GM23338 (cell line): ENCODE data around the gene TCFL5. TPM values are rescaled to one million over a fixed set of nuclear protein-coding genes. Genes with fewer than 3 reads are reported as not detected.

Source experiments
- ATAC-seq: fragments of 200-7000 bp; cut with Tn5 transposase; 3 replicates; pipeline ENCODE4 v1.9.1; 2020
- DNase-seq: peaks from one replicate; pipeline ENCODE4 v3.0.0-alpha.2; 2015; ENCODE audit warnings: low spot score
- H2AFZ ChIP-seq: fragments of 200-600 bp; sonication (generic); 2 replicates; pipeline ENCODE4 v1.8.0; 2016; ENCODE audit warnings: antibody characterized with exemption, mild to moderate bottlenecking, moderate library complexity
- H3F3A ChIP-seq: fragments of 200-600 bp; sonication (generic); replicated peaks from 2 replicates; pipeline ENCODE4 v1.8.0; 2017; ENCODE audit warnings: antibody characterized with exemption, mixed run types, low read depth
- H3K27ac ChIP-seq: fragments of 200-600 bp; sonication (generic); 2 replicates; pipeline ENCODE4 v1.6.1; 2016; ENCODE audit warnings: low read depth
- H3K27me3 ChIP-seq: fragments of 200-600 bp; sonication (generic); 2 replicates; pipeline ENCODE4 v1.8.0; 2016; ENCODE audit warnings: mild to moderate bottlenecking, mixed run types, moderate library complexity; ENCODE audit not compliant: insufficient read depth
- H3K36me3 ChIP-seq: fragments of 200-600 bp; sonication (generic); 2 replicates; pipeline ENCODE4 v1.8.0; 2016; ENCODE audit warnings: mild to moderate bottlenecking; ENCODE audit not compliant: insufficient read depth
- H3K4me1 ChIP-seq: fragments of 200-600 bp; sonication (generic); 2 replicates; pipeline ENCODE4 v1.8.0; 2016; ENCODE audit warnings: mild to moderate bottlenecking, moderate library complexity; ENCODE audit not compliant: insufficient read depth
- H3K4me2 ChIP-seq: fragments of 200-600 bp; sonication (generic); 2 replicates; pipeline ENCODE4 v1.7.1; 2017; ENCODE audit warnings: mixed run types
- H3K4me3 ChIP-seq: fragments of 200-600 bp; sonication (generic); 2 replicates; pipeline ENCODE4 v1.6.1; 2016; ENCODE audit warnings: mixed run types
- H3K79me2 ChIP-seq: fragments of 200-600 bp; sonication (generic); replicated peaks from 2 replicates; pipeline ENCODE4 v1.8.0; 2017; ENCODE audit warnings: mild to moderate bottlenecking; ENCODE audit not compliant: insufficient read depth
- H3K9me2 ChIP-seq: fragments of 200-600 bp; sonication (generic); 2 replicates; pipeline ENCODE4 v1.8.0; 2017; ENCODE audit not compliant: insufficient read depth
- H4K20me1 ChIP-seq: fragments of 200-600 bp; sonication (generic); replicated peaks from 2 replicates; pipeline ENCODE4 v1.8.0; 2017; ENCODE audit warnings: mild to moderate bottlenecking; ENCODE audit not compliant: insufficient read depth
- H3K27ac Mint-ChIP-seq: 2 replicates; pipeline ENCODE4 v1.8.0; 2020; ENCODE audit warnings: inconsistent platforms, mild to moderate bottlenecking, moderate library complexity, mixed read lengths
- H3K27me3 Mint-ChIP-seq: 3 replicates; pipeline ENCODE4 v1.8.0; 2022; ENCODE audit warnings: low read depth, mild to moderate bottlenecking, moderate library complexity, mixed read lengths, inconsistent platforms; ENCODE audit not compliant: insufficient read depth, poor library complexity
- H3K36me3 Mint-ChIP-seq: 3 replicates; pipeline ENCODE4 v1.8.0; 2021; ENCODE audit warnings: low read depth, mild to moderate bottlenecking, inconsistent platforms, moderate library complexity, mixed read lengths
- H3K4me1 Mint-ChIP-seq: 3 replicates; pipeline ENCODE4 v1.8.0; 2020; ENCODE audit warnings: mild to moderate bottlenecking, inconsistent platforms, mixed read lengths
- H3K4me3 Mint-ChIP-seq: 3 replicates; pipeline ENCODE4 v1.8.0; 2021; ENCODE audit warnings: moderate library complexity, mild to moderate bottlenecking, inconsistent platforms, mixed read lengths
- H3K9me3 Mint-ChIP-seq: 3 replicates; pipeline ENCODE4 v1.8.0; 2020; ENCODE audit warnings: moderate library complexity, mild to moderate bottlenecking, inconsistent platforms, mixed read lengths
- CREB1 ChIP-seq: fragments of 250-450 bp; sonication (Bioruptor Pico); IDR thresholded peaks from 2 replicates; pipeline ENCODE4 v1.5.0; 2020; ENCODE audit warnings: low read depth, mild to moderate bottlenecking, moderate library complexity
- EZH2 ChIP-seq: fragments of 200-600 bp; sonication (generic); IDR thresholded peaks from one replicate; pipeline ENCODE4 v1.8.0; 2017; ENCODE audit warnings: antibody characterized with exemption, mild to moderate bottlenecking, low read depth; ENCODE audit not compliant: unreplicated experiment
- EZH2phosphoT487 ChIP-seq: fragments of 200-600 bp; sonication (generic); IDR thresholded peaks from one replicate; pipeline ENCODE4 v1.8.1; 2018; ENCODE audit warnings: antibody characterized with exemption; ENCODE audit not compliant: unreplicated experiment
- JUNB ChIP-seq: IDR thresholded peaks from one replicate; pipeline ENCODE4 v1.6.1; 2016; ENCODE audit warnings: antibody characterized with exemption; ENCODE audit not compliant: unreplicated experiment
- NANOG ChIP-seq: IDR thresholded peaks from 2 replicates; pipeline ENCODE4 v1.6.1; 2016; ENCODE audit warnings: antibody characterized with exemption, borderline replicate concordance
- POLR2AphosphoS5 ChIP-seq: IDR thresholded peaks from 2 replicates; pipeline ENCODE4 v1.6.1; 2016; ENCODE audit warnings: antibody characterized with exemption, low read depth
- REST ChIP-seq: IDR thresholded peaks from one replicate; pipeline ENCODE4 v1.6.1; 2018; ENCODE audit warnings: antibody characterized with exemption; ENCODE audit not compliant: unreplicated experiment
- STAT1 ChIP-seq: IDR thresholded peaks from one replicate; pipeline ENCODE4 v1.6.1; 2016; ENCODE audit warnings: antibody characterized with exemption; ENCODE audit not compliant: unreplicated experiment
- ZNF114 ChIP-seq: fragments of 250-450 bp; sonication (Bioruptor Pico); IDR thresholded peaks from 2 replicates; pipeline ENCODE4 v1.5.0; 2020; ENCODE audit warnings: mild to moderate bottlenecking, moderate library complexity
- ZNF331 ChIP-seq: fragments of 250-450 bp; sonication (Bioruptor Pico); IDR thresholded peaks from 2 replicates; pipeline ENCODE4 v1.5.0; 2020; ENCODE audit warnings: low read depth, mild to moderate bottlenecking, moderate library complexity
- polyA plus RNA-seq: library from polyadenylated mRNA; unstranded; fragments of >200 nt; fragmentation: Nextera tagmentation; extraction: Ambion mirVana; gene quantifications from 2 replicates; pipeline ENCODE4 v1.2.1, GENCODE V29; 2016
- total RNA-seq: library from RNA; depleted of rRNA; stranded (reverse); fragments of >200 nt; shearing (Covaris generic); gene quantifications from 2 replicates; pipeline ENCODE4 v1.2.3, GENCODE V29; 2014
- TF ChIP-seq, protein P1 (sequence below): IDR thresholded peaks from 2 replicates; pipeline ENCODE4 v1.6.1; 2016; ENCODE audit warnings: antibody characterized with exemption
- TF ChIP-seq, protein P2 (sequence below), 2 experiments: fragments of 200-600 bp in 1 of 2; sonication (generic) in 1 of 2; conservative IDR thresholded peaks; 2 replicates each; pipeline versions ENCODE4 v1.5.1 to v1.6.1; 2016 to 2017; ENCODE audit warnings: antibody characterized with exemption in 2 of 2, low read depth in 2 of 2, mild to moderate bottlenecking in 2 of 2, moderate library complexity in 1 of 2
- TF ChIP-seq, protein P3 (sequence below): fragments of 250-450 bp; sonication (Bioruptor Pico); IDR thresholded peaks from 2 replicates; pipeline ENCODE4 v1.5.0; 2020; ENCODE audit warnings: mild to moderate bottlenecking, moderate library complexity

Gene TCFL5
- total and polyA plus RNA-seq, 2 experiments from 2014 or later, result 5.8 to 19.3 TPM

DNA sequence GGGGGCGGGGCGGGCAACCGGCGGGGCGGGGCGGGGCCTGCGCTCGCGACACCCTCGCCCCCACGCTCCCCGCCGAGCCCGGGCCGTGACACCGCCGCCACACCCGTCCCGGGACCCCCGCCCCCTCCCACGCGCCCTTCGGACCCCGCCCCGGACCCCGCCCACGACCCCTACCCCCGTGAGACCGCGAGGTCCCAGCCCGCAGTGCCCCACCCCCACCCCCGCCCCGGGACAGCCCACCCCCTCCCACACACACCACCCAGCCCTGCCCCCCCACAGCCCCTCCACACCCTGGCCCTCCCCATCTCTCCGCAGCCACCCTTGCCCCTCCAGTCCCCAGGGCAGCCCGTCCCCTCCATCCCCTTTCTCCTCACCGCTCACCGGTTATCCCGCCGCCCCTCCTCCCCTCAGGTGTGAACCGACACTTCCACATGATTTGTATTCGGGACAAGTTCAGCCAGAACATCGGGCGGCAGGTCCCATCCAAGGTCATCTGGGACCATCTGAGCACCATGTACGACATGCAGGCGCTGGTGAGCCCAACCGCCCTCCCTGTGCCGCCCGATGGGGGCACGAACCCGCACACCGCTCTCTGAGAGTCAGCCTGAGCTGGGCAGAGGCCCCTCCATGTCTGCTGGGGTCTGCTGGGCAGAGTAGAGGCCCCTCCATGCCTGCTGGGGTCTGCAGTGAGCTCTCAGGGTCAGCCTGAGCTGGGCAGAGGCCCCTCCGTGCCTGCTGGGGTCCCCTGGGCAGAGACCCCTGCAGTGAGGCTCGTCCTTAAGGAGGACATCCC is 64.7 kb downstream of the TCFL5 start:
- Histone ChIP-seq H4K20me1 (peaks cover 3% of the 10 kb centered on the region), H3K4me3 (peak overlapping the region; percentile 67), H3K36me3 (peaks cover 7% of the 10 kb centered on the region; the same call in 1 of the 2 replicates), H3K27ac (no peak overlapping the region), H3K27me3 (peaks cover 17% of the 10 kb centered on the region), H3K9me2 (no peaks in the 10 kb centered on the region), H2AFZ (no peak overlapping the region), H3K79me2 (no peaks in the 10 kb centered on the region), H3K4me2 (peak overlapping the region; percentile 75), H3K4me1 (peaks cover 7% of the 10 kb centered on the region; the same call in 1 of the 2 replicates), H3F3A (peaks cover 9% of the 10 kb centered on the region; the same call in 1 of the 2 replicates)
- Mint-ChIP-seq H3K4me3 (peak overlapping the region; percentile 76), H3K27ac (no peak overlapping the region), H3K4me1 (peaks cover 5% of the 10 kb centered on the region), H3K9me3 (no peaks in the 10 kb centered on the region), H3K36me3 (peaks cover 30% of the 10 kb centered on the region), H3K27me3 (peaks cover 35% of the 10 kb centered on the region)
- DNase-seq (peak; percentile 63), ATAC-seq (no peak)
- TF ChIP-seq, protein P1, sequence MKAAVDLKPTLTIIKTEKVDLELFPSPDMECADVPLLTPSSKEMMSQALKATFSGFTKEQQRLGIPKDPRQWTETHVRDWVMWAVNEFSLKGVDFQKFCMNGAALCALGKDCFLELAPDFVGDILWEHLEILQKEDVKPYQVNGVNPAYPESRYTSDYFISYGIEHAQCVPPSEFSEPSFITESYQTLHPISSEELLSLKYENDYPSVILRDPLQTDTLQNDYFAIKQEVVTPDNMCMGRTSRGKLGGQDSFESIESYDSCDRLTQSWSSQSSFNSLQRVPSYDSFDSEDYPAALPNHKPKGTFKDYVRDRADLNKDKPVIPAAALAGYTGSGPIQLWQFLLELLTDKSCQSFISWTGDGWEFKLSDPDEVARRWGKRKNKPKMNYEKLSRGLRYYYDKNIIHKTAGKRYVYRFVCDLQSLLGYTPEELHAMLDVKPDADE, result no peak
- no peak for TF ChIP-seq POLR2AphosphoS5
- no peak for TF ChIP-seq REST
- TF ChIP-seq EZH2, result no peak
- TF ChIP-seq JUNB, result no peak
- TF ChIP-seq, protein P2, sequence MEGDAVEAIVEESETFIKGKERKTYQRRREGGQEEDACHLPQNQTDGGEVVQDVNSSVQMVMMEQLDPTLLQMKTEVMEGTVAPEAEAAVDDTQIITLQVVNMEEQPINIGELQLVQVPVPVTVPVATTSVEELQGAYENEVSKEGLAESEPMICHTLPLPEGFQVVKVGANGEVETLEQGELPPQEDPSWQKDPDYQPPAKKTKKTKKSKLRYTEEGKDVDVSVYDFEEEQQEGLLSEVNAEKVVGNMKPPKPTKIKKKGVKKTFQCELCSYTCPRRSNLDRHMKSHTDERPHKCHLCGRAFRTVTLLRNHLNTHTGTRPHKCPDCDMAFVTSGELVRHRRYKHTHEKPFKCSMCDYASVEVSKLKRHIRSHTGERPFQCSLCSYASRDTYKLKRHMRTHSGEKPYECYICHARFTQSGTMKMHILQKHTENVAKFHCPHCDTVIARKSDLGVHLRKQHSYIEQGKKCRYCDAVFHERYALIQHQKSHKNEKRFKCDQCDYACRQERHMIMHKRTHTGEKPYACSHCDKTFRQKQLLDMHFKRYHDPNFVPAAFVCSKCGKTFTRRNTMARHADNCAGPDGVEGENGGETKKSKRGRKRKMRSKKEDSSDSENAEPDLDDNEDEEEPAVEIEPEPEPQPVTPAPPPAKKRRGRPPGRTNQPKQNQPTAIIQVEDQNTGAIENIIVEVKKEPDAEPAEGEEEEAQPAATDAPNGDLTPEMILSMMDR (conservative IDR thresholded peaks at IDR 0.05; ENCODE audit: low read depth in 2 of 2), result no peak
- TF ChIP-seq, protein P3, sequence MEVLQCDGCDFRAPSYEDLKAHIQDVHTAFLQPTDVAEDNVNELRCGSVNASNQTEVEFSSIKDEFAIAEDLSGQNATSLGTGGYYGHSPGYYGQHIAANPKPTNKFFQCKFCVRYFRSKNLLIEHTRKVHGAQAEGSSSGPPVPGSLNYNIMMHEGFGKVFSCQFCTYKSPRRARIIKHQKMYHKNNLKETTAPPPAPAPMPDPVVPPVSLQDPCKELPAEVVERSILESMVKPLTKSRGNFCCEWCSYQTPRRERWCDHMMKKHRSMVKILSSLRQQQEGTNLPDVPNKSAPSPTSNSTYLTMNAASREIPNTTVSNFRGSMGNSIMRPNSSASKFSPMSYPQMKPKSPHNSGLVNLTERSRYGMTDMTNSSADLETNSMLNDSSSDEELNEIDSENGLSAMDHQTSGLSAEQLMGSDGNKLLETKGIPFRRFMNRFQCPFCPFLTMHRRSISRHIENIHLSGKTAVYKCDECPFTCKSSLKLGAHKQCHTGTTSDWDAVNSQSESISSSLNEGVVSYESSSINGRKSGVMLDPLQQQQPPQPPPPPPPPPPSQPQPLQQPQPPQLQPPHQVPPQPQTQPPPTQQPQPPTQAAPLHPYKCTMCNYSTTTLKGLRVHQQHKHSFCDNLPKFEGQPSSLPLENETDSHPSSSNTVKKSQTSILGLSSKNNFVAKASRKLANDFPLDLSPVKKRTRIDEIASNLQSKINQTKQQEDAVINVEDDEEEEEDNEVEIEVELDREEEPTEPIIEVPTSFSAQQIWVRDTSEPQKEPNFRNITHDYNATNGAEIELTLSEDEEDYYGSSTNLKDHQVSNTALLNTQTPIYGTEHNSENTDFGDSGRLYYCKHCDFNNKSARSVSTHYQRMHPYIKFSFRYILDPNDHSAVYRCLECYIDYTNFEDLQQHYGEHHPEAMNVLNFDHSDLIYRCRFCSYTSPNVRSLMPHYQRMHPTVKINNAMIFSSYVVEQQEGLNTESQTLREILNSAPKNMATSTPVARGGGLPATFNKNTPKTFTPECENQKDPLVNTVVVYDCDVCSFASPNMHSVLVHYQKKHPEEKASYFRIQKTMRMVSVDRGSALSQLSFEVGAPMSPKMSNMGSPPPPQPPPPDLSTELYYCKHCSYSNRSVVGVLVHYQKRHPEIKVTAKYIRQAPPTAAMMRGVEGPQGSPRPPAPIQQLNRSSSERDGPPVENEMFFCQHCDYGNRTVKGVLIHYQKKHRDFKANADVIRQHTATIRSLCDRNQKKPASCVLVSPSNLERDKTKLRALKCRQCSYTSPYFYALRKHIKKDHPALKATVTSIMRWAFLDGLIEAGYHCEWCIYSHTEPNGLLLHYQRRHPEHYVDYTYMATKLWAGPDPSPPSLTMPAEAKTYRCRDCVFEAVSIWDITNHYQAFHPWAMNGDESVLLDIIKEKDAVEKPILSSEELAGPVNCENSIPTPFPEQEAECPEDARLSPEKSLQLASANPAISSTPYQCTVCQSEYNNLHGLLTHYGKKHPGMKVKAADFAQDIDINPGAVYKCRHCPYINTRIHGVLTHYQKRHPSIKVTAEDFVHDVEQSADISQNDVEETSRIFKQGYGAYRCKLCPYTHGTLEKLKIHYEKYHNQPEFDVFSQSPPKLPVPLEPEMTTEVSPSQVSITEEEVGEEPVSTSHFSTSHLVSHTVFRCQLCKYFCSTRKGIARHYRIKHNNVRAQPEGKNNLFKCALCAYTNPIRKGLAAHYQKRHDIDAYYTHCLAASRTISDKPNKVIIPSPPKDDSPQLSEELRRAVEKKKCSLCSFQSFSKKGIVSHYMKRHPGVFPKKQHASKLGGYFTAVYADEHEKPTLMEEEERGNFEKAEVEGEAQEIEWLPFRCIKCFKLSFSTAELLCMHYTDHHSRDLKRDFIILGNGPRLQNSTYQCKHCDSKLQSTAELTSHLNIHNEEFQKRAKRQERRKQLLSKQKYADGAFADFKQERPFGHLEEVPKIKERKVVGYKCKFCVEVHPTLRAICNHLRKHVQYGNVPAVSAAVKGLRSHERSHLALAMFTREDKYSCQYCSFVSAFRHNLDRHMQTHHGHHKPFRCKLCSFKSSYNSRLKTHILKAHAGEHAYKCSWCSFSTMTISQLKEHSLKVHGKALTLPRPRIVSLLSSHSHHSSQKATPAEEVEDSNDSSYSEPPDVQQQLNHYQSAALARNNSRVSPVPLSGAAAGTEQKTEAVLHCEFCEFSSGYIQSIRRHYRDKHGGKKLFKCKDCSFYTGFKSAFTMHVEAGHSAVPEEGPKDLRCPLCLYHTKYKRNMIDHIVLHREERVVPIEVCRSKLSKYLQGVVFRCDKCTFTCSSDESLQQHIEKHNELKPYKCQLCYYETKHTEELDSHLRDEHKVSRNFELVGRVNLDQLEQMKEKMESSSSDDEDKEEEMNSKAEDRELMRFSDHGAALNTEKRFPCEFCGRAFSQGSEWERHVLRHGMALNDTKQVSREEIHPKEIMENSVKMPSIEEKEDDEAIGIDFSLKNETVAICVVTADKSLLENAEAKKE (CRISPR knock-in tag), result no peak
- no peak for TF ChIP-seq CREB1 (CRISPR knock-in tag)
- no peak for TF ChIP-seq ZNF114 (CRISPR knock-in tag)
- no peak for TF ChIP-seq EZH2phosphoT487
- TF ChIP-seq STAT1, result no peak
- no peak for TF ChIP-seq NANOG
- no peak for TF ChIP-seq ZNF331 (CRISPR knock-in tag)
